Brain pericyte (primary cell): ENCODE measurements around the gene GDPGP1.
"Not testable (repeated sequence)": the region's sequence is repeated elsewhere in the genome, so short reads cannot be mapped to it uniquely, and the experiment has no call there.

Source experiments
- DNase-seq: peaks from one replicate; pipeline ENCODE4 v3.0.0-alpha.2; 2012; ENCODE audit warnings: low read depth, low spot score

GDPGP1 gene

GRCh38 chr15:90261811-90262210, 27.8 kb downstream of the GDPGP1 start:
- no peak for DNase-seq

- DNase-seq, result no peak
Measured at GRCh38 chr15:90262426-90262825, 28.4 kb downstream of the GDPGP1 start.

GRCh38 chr15:90264671-90265070, 30.7 kb downstream of the GDPGP1 start:
- no peak for DNase-seq

GRCh38 chr15:90265271-90266060, 31.5 kb downstream of the GDPGP1 start, which contains the start of gene NGRN:
Gene NGRN (plus strand): TSS chr15:90265672. CDS start chr15:90265713, 41 bp downstream.
- DNase-seq, result peak; percentile 63

GRCh38 chr15:90266061-90266431, 32.0 kb downstream of the GDPGP1 start:
- DNase-seq, result no peak

GRCh38 chr15:90266485-90266884, 32.5 kb downstream of the GDPGP1 start:
- DNase-seq, result no peak

- no peak for DNase-seq
Measured at GRCh38 chr15:90268415-90268814, 34.4 kb downstream of the GDPGP1 start.

GRCh38 chr15:90270502-90271150, 36.6 kb downstream of the GDPGP1 start:
- DNase-seq, result no peak

GRCh38 chr15:90271459-90272166, 37.6 kb downstream of the GDPGP1 start:
- DNase-seq, result no peak

- not testable (repeated sequence) for DNase-seq
Measured at GRCh38 chr15:90278467-90278866, 44.5 kb downstream of the GDPGP1 start.

- not testable (repeated sequence) for DNase-seq
Measured at GRCh38 chr15:90280743-90281142, 46.7 kb downstream of the GDPGP1 start.

GRCh38 chr15:90281637-90282036, 47.6 kb downstream of the GDPGP1 start:
- DNase-seq, result not testable (repeated sequence)

GRCh38 chr15:90286678-90287077, 52.7 kb downstream of the GDPGP1 start:
- DNase-seq, result no peak

GRCh38 chr15:90287101-90287500, 53.1 kb downstream of the GDPGP1 start:
- DNase-seq, result no peak

GRCh38 chr15:90287946-90288345, 53.9 kb downstream of the GDPGP1 start:
- no peak for DNase-seq

GRCh38 chr15:90291679-90292356, 57.8 kb downstream of the GDPGP1 start:
- DNase-seq, result no peak

GRCh38 chr15:90293040-90293810, 59.2 kb downstream of the GDPGP1 start:
- DNase-seq, result not testable (repeated sequence)

- no peak for DNase-seq
Measured at GRCh38 chr15:90294159-90294558, 60.1 kb downstream of the GDPGP1 start.

GRCh38 chr15:90294601-90295269, 60.7 kb downstream of the GDPGP1 start:
- no peak for DNase-seq

GRCh38 chr15:90295270-90295648, 61.2 kb downstream of the GDPGP1 start:
- no peak for DNase-seq
